ENCODE measurements around the gene RNU1-3.
"Not testable (repeated sequence)": the region's sequence is repeated elsewhere in the genome, so short reads cannot be mapped to it uniquely, and the experiment has no call there.

The RNU1-3 gene

DNA sequence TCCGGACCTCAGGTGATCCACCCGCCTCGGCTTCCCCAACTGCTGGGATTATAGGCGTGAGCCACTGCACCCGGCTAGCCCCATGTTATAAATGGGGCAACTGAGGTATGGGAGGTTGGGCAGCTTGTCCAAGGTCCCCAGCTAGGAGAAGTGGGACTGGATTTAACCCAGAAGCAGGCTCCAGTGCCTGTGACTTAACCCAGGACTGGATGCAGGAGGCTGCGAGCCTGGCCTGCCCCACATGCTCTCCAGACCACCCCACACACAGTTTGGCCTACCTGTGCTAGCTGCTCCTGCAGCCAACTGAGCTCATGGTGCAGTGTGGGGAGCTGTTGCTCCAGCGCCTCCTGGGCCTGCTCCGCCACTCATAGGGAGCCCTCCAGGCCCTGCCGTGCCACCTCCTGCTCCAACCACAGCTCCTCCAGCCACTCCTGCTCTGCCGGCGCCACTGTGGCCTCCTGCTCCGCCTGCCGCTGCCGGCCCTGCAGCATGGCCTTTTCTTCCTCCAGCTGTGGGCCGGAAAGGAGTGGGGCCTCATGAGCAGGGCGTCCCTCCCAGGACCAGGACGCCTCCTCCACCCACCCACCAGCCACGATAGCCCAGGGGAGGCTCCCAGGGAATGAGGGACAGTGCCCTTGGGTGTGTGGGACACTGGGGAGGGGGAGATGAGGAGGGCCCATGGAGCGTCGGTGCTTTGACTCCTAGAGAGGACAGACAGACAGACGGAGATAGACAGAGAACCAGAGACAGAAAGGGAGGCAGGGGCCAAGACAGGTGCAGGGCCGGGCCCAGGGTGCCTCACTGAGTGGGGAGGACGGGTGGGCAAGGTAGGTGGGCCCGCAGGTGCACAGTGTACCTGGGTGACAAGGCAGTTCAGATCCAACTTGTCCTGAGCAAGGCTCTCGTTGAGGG is 41.0 kb downstream of the RNU1-3 start:
- H3K4me3 ChIP-seq (ENCODE audit: low read depth, low read length) = no peak overlapping the region
- DNase-seq (ENCODE audit: low read depth) = no peak
- TF ChIP-seq MYC (IDR thresholded peaks at IDR 0.05; ENCODE audit: low read depth, low read length) = no peak
- TF ChIP-seq, protein P1, sequence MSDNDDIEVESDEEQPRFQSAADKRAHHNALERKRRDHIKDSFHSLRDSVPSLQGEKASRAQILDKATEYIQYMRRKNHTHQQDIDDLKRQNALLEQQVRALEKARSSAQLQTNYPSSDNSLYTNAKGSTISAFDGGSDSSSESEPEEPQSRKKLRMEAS (IDR thresholded peaks at IDR 0.05; ENCODE audit: low read depth, low read length) = no peak

DNA sequence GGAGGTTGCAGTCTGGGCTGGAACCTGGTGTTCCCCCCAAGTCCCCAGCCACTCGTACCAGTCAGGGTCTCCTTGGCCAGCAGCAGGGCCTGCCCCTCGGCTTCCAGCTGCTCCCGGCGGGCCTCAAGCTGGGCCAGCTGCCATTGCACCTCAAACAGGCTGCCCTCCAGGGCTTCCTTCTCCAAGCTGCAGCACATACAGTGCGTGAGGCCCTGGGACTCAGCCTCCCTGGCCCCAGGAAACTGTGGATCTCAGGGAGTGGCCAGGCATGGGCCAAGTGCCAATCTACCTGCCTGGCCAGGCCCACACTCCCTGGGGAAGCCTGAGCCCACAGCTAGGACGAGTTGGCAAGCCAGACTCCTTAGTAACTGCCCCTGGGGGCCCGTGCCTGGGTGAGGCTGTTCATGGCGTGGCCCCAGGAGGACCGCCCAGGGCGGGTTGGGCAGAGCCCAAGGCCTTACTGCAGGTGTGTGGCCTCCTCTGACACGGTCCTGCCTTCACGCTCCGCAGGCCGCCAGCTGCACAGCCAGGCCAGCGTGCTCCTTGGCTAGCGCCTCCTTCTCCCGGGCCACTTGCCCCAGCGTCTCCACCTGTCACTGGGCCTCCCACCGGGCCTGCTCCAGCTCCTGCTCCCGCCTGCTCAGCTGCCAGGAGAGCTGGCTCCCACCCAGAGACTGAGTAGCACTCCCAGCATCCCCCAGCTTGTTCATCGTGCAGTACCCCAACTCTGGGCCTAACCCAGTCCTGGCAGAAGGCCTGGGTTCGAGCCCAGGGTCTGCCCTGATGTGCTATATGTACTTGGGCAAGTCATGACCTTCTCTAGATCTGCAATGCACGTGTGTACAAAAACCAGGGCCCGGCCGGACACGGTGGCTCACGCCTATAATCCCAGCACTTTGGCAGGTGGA is 42.7 kb downstream of the RNU1-3 start:
- DNase-seq (ENCODE audit: low read depth); H3K4me3 ChIP-seq (ENCODE audit: low read depth, low read length): not testable (repeated sequence)

DNA sequence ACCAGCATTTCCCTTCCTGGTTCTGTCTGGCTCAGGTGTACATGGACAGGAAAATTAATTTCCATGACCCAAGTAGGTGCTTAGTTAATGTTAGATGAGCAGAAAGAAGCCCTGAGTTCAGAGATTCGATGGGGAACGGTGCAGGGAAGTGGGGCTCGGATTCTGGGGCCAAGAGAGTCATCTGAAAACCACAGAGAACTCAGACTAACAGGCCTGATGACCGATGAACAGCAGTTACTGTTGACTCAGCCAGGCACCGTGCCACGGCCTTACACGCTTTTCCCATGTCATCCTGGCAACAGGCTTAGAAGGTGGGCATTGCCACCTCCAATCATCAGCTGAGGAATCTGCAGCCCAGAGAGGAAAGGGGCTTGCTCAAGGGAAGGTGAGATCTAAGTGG is 43.4 kb downstream of the RNU1-3 start:
- DNase-seq (ENCODE audit: low read depth); H3K4me3 ChIP-seq (ENCODE audit: low read depth, low read length): not testable (repeated sequence)

DNA sequence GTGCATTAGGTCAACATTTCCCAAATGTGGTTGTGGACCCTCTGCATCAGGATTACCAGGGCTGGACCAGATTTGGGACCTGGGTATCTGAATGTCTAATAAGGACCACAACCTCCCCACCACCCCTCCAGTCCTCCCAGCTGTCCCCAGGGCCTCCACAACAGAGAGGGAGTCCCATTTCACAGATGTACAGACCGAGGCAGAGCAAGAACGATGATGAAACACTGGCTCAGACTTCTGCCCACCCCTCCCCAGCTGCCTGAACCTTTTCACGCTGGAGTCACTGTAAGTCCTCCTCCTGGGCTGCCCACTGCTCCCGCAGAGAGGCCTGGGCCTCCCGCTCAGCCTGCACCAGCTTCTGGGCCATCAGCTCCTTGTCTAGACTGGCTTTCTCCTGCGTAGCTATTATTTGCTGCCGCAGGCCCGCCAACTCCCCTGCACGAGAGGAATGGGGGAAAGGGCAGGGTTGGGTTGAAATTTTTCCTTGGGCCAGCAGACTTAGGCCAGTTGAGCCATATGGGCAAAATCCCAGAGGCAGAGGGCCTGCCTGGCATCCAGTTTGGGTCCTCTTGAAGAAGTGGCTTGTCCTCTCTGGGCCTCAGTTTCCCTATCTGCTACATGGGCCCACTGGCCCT is 45.0 kb downstream of the RNU1-3 start:
- not testable (repeated sequence) for H3K4me3 ChIP-seq (ENCODE audit: low read depth, low read length); DNase-seq (ENCODE audit: low read depth)

DNA sequence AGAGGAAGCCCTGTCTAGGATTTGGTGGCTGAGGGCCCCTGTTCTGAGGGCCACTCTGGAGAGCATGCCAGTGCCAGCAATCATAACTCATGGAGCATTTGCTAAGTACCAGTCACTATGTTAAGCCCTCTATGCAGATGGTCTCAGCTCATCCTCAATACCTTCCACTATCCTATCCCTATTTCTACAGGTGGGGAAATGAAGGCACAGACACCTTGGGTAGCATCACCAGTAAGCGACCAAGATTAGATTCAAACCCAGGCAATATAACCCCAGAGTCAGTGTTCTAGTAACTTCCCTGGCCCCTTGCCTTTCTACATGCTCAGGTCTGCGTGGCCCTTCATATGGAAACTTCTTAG is 45.5 kb downstream of the RNU1-3 start:
- no peak overlapping the region for H3K4me3 ChIP-seq (ENCODE audit: low read depth, low read length)
- TF ChIP-seq, protein P1 (IDR thresholded peaks at IDR 0.05; ENCODE audit: low read depth, low read length) = no peak
- TF ChIP-seq POLR2A (IDR thresholded peaks at IDR 0.05; ENCODE audit: extremely low read depth, insufficient read length) = no peak
- TF ChIP-seq MYC (IDR thresholded peaks at IDR 0.05; ENCODE audit: low read depth, low read length) = no peak
- TF ChIP-seq, protein P2, sequence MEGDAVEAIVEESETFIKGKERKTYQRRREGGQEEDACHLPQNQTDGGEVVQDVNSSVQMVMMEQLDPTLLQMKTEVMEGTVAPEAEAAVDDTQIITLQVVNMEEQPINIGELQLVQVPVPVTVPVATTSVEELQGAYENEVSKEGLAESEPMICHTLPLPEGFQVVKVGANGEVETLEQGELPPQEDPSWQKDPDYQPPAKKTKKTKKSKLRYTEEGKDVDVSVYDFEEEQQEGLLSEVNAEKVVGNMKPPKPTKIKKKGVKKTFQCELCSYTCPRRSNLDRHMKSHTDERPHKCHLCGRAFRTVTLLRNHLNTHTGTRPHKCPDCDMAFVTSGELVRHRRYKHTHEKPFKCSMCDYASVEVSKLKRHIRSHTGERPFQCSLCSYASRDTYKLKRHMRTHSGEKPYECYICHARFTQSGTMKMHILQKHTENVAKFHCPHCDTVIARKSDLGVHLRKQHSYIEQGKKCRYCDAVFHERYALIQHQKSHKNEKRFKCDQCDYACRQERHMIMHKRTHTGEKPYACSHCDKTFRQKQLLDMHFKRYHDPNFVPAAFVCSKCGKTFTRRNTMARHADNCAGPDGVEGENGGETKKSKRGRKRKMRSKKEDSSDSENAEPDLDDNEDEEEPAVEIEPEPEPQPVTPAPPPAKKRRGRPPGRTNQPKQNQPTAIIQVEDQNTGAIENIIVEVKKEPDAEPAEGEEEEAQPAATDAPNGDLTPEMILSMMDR (IDR thresholded peaks at IDR 0.05; ENCODE audit: low read depth, low read length) = no peak
- DNase-seq (ENCODE audit: low read depth) = no peak

DNA sequence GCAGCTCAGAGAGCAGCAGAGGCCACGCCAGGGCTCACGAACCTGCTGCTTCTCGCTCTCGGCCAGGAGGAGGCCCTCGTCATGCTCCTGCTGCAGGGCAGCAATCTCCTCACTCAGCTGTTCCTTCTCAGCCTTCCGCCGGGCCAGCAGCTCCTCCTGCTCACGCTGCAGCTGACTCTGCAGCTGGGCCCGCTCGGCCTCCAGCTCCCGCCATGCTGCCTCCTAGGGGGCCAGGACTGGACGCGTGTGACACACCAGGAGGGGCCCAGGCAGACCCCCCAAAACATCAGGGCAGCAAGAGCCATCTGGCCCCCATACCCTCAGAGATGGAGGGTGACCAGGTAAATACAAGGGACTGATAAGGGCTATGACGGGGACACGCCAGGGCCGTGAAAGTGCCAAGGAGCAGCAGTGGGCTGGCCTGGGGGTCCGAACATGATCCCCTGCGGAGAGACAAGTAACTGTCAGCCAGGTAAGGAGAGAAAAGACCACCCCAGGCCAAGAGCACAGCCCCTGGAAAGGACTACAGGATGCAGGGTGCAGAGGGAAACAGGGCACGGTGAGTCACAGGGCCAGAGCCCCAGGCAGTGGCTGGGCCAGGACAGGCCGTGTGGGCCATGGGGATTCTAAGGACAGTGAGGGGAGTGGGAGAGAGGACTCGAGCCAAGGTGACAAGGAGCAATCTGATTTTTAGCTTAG is 46.8 kb downstream of the RNU1-3 start:
- not testable (repeated sequence) for DNase-seq (ENCODE audit: low read depth); H3K4me3 ChIP-seq (ENCODE audit: low read depth, low read length)

DNA sequence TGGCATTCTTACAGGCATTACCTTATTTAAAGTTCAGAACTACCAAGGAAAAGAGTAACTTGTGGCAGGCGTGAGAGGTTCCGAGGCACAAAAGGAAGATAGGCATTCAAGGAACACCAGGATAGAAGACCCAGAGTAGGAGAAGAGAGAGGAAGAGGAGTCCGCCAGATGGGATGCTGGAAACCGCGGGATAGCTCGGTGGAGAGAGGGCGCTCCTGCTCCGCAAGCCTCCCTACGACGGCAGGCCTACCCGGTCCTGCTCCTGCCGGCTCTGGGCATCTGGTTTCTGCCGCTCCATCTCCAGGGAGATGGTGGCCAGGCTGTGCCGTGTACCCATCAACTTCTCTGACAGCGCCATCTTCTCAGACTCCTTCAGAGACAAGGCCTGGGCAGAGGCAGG is 48.0 kb downstream of the RNU1-3 start:
- DNase-seq (ENCODE audit: low read depth) = no peak
- TF ChIP-seq, protein P1 (IDR thresholded peaks at IDR 0.05; ENCODE audit: low read depth, low read length) = no peak
- TF ChIP-seq POLR2A (IDR thresholded peaks at IDR 0.05; ENCODE audit: extremely low read depth, insufficient read length) = no peak
- H3K4me3 ChIP-seq (ENCODE audit: low read depth, low read length) = no peak overlapping the region

DNA sequence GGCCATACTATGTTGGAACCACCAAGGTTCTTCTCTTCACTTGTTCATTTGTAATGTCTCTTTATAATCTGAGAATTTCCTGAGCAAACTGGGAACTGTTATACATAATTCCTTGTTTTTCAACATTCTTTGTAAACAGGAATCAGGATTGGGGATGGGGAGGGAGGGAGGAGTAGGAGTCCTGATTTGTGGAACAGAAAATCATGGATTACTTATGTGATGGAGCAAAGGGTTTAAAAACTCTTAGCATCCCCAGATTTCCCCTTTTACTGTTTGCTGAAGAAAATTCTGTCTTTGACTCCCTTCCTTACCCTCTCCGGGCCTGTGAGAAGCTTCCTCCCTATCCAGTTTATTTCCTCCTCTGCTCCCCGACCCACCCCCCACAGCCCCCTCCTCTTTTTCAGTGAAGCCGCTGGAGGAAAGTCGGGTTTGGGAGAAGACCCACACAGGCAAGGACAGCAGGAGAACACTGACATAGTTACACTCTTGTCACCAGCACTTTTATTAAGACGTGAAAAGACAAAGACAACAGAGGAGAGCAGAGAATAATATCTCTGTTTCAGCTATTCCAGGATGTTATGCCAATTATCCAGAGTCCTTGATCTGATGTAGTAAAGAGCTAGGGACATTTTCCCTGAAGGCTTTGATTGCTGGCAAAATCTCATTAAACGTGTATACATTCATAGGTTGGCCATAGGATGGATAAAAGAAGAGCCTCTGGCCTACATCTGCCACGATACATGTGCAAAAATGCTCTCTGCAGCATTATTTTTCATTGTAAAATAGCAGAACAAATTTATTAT is 48.8 kb downstream of the RNU1-3 start:
- TF ChIP-seq POLR2A (IDR thresholded peaks at IDR 0.05; ENCODE audit: extremely low read depth, insufficient read length) = no peak
- no peak for TF ChIP-seq MYC (IDR thresholded peaks at IDR 0.05; ENCODE audit: low read depth, low read length)
- TF ChIP-seq, protein P1 (IDR thresholded peaks at IDR 0.05; ENCODE audit: low read depth, low read length) = no peak
- no peak overlapping the region for H3K4me3 ChIP-seq (ENCODE audit: low read depth, low read length)
- DNase-seq (ENCODE audit: low read depth) = no peak

DNA sequence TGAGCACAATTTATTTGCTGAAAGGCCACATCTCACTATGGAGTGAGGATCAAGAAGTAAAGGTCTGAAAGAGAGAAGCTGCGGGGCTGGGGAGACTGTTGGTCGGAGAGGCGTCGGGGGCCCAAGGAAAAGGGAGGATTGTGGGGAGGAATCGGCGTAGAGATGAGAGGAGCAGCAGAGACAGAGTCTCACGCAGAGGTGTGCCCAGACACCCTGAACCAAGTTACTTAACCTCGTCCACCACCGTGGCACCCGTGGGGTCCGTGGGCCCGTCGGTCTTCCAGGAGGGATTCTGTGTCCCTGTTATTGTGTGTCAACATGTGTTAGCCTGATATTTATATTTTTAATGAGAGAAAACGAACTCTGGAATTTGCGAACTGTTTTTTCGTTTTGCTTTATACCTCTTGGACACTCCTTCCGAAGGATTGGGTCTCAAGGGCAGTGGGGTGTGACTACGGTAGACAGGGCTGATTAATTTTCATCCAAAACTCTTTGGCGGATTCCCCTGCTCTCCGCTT is 49.6 kb downstream of the RNU1-3 start:
- no peak for DNase-seq (ENCODE audit: low read depth)
- no peak overlapping the region for H3K4me3 ChIP-seq (ENCODE audit: low read depth, low read length)
- TF ChIP-seq POLR2A (IDR thresholded peaks at IDR 0.05; ENCODE audit: extremely low read depth, insufficient read length) (no peak), MYC (IDR thresholded peaks at IDR 0.05; ENCODE audit: low read depth, low read length) (no peak)
- TF ChIP-seq, protein P1 (IDR thresholded peaks at IDR 0.05; ENCODE audit: low read depth, low read length) = no peak
- TF ChIP-seq, protein P2 (IDR thresholded peaks at IDR 0.05; ENCODE audit: low read depth, low read length) = no peak
